GM18507 (cell line): ENCODE data around the gene SH3BP5.
A peak's percentile ranks its signal among the peaks of the same experiment; 100 is the strongest.

Source experiments
- DNase-seq: peaks from one replicate; pipeline ENCODE4 v3.0.0; 2011; ENCODE audit warnings: low read depth; ENCODE audit not compliant: insufficient read length; ENCODE audit errors: extremely low spot score
- FAIRE-seq: peaks from 2 replicates; lab custom pipeline; 2011; peaks lifted over from hg19 to GRCh38; lab: Jason Lieb, UNC

Gene SH3BP5

DNA sequence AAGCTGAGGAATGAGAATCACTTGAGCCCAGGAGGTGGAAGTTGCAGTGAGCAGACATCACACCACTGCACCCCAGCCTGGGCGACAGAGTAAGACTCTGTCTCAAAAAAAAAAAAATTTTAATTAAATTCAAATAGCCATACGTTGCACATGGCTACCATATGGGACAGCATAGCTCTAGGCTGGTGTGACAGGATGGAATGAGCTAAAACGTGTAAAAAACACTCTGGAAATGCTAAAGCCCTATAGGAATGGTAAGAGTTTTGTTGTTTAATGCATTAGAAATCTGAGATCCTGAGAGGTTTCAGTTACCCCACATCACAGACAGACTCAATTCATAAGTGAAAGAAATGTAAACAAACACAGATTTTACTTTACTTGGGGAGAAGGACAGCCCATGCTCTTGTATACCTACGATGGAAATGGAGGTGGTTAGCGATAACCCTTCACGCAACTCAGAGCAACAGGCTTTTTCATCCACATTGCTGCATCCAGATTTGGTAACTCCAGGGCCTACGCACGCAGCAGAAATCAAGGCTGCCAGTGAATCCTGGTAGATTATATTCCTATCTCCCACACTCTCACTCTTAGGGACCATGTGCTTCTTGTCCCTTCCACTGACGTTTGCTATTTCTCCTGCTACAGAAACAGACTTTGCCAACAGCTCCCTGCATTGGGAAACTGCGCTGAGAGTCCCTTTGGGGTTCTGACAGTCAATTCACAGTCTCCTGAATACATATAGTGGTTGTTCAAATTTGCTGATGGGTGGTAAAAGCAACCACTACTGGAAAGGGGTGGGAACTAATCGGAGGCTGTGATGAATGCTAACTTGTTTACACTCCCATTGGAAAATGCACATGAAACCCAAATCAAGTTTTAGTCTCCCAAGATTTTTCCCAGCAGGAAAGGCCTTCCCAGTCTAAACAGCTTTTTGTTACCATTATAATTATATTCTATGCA lies 3.1 kb downstream of the SH3BP5 start:
- no peak for DNase-seq
- FAIRE-seq: no peak

GRCh38 chr3:15327941-15328340 lies 4.4 kb downstream of the SH3BP5 start:
- DNase-seq (no peak), FAIRE-seq (peak; percentile 45)

DNA sequence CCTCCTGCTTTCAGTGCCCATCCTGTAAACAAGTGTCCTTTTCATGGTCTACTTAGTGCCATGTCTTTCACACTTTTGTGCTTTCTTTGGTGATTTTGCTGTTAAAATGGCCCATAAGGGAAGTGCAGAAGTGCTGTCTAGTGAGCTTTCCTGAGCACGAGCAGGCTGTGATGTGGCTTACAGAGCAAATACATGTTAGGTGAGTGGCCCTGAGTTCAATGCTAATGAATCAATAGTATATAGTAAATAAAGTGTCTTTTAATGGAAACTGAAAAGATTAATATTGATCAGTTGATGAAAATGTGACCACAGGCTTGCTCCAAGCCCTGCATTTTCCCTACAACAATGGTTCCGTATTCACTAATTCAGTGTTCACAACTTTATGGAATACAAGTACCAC lies 5.7 kb downstream of the SH3BP5 start:
- no peak for DNase-seq
- FAIRE-seq: no peak

- DNase-seq: no peak
Observed at GRCh38 chr3:15326037-15326436, 6.3 kb downstream of the SH3BP5 start.

GRCh38 chr3:15325228-15325627 lies 7.2 kb downstream of the SH3BP5 start:
- DNase-seq (no peak), FAIRE-seq (no peak)

More at GRCh38 chr3:15326037-15326436, 6.3 kb downstream of the SH3BP5 start:
- FAIRE-seq: no peak

DNA sequence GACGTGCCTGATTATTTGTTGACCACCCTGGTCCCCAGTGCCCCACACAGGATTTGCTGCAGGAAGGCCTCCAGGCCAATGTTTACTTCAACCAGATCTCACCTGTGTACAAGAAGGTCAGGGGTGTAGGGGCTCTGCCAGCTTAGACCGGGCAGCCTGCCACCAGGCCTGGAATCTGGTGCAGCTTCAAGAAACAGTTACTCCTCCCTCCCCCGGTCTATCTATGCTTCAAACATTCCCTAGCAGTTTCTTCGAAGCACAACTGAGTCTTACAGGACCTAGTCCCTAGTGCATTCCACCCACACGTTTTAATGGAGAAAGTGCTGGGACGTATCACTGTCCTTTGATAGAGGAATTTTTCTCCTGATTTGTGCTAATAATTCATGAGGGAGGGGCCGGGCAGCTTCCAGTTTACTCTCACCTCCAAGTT lies 8.0 kb downstream of the SH3BP5 start:
- FAIRE-seq (no peak), DNase-seq (no peak)

DNA sequence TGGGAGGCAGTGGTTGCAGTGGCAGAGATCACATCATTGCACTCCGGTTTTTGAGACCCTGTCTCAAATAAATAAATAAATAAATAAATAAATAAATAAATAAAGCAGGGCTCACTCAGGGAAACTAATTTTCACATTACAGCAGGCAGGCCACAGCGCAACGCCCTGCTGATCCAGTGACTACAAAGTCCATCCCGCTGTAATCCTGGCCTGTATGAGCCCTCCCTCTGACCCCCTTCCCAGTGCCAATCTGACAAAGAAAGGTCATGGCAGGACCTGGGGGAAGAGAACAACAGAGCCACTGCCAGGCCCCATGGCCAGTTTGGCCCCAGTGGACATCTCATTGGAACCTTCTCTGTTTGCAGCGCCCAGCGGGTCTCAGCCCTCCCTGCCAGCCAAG lies 9.3 kb downstream of the SH3BP5 start:
- DNase-seq (no peak), FAIRE-seq (no peak)

GRCh38 chr3:15321349-15321748 lies 11.0 kb downstream of the SH3BP5 start:
- FAIRE-seq (no peak), DNase-seq (no peak)

GRCh38 chr3:15319575-15319974 lies 12.8 kb downstream of the SH3BP5 start:
- FAIRE-seq (no peak), DNase-seq (no peak)

- DNase-seq: no peak
- no peak for FAIRE-seq
Observed at GRCh38 chr3:15319136-15319535, 13.2 kb downstream of the SH3BP5 start.

- FAIRE-seq (no peak), DNase-seq (no peak)
Observed at GRCh38 chr3:15318661-15319060, 13.7 kb downstream of the SH3BP5 start.

- DNase-seq (no peak), FAIRE-seq (no peak)
Observed at GRCh38 chr3:15316998-15317435, 15.4 kb downstream of the SH3BP5 start.

DNA sequence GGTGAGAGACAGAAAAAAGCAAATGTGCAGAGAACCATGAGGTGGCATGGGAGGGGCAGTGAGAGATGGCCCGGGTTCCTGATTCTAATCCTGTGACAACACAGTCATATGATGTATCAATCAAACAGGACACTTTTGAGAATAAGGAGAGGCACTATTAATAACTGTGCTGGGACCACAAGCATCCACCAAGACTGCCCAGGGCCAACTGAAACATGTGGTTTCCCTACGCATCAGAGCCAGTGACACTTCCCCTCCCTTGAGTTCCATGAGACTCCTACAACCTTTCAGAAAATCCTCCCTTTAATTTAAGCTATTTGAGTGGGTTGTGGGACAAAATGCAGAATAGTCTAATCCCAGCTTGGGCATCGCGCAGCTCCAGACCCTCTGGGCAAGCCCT lies 17.4 kb downstream of the SH3BP5 start:
- DNase-seq (no peak), FAIRE-seq (no peak)

DNA sequence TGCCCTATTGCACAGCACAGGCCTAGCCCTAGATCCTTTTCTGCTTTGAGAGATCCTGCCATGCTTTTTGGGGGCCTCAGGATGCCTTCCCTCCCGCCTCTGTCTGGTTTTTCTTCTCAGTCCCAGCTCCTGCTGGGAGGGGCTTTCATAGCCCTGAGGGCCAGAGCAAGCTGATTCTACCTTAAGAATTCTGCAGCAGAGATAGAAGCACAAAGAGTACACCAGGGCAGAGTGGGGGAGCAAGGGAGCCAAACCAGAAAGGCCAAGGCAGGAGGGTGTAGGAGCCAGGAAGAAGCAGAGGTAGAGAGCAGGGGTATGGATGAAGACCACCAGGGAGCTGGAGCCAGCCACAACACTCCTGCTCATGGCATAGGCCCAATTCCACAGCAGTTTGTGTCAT lies 18.1 kb downstream of the SH3BP5 start:
- FAIRE-seq (no peak), DNase-seq (no peak)

GRCh38 chr3:15313461-15313860 lies 18.9 kb downstream of the SH3BP5 start:
- no peak for DNase-seq
- no peak for FAIRE-seq

DNA sequence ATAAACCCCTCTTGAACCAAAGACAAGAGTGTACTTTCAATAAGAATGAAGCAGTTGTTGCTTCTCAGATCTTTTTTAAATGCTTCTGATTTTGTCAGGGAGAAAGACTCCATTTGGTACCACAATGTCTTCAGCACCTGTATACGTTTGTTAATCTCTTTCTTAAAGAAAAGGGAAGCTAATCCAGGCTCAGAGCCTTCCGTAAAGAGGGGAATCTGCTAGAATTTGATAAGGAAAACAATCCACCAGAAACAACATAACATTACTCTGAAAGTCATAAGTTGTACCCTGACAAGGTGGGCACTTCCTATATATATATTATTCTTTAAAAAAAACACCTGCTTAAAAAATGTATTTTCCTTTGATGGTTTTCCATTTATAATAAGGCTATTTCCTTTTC lies 19.8 kb downstream of the SH3BP5 start:
- FAIRE-seq: no peak
- DNase-seq: no peak

- DNase-seq (no peak), FAIRE-seq (peak; percentile 56)
Observed at GRCh38 chr3:15310491-15311370, 21.7 kb downstream of the SH3BP5 start.

- DNase-seq (no peak), FAIRE-seq (no peak)
Observed at GRCh38 chr3:15309662-15310335, 22.6 kb downstream of the SH3BP5 start.

DNA sequence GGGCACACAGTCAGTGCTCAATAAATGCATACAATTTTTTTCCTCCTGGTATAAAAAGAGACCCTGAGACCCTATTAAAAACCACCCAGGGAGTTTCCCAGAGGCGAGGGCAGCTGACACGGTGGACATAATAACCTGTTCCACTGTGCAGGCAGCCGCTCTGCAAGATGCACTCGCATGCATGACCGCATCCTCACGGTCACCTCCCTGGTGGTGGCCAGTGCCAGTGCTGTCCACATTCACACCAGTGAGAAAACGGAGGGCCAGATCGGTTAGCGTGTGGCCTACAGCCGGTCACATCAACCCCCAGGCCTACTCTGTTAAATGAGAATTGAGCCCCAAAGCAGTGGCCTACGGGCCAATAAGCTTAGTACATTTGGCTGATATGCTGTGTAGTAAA lies 24.8 kb downstream of the SH3BP5 start:
- FAIRE-seq (no peak), DNase-seq (no peak)

DNA sequence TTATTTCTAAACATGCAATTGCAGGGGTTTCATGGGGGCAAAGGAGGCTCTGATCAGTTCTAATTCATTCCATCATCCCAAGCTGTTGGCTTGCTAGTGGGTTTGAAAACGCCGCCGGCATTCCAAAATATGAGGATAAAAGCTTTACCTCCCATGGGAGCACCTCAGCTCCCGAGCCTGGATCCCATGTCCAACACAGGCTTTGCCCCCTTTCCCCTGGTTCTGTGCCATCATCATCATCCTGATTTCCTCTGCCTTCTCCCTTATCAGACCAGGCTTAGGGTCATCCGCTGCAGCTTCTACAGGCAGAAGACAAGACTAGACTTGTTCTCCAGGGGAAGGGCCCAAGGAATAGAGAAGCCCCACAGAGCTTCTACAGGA lies 25.4 kb downstream of the SH3BP5 start:
- no peak for DNase-seq
- no peak for FAIRE-seq
